SJCRH30 (cell line): ENCODE measurements around the gene MDGA2. TPM values are rescaled to one million over a fixed set of nuclear protein-coding genes. Genes with fewer than 3 reads are reported as not detected.
"Not testable (repeated sequence)": the region's sequence is repeated elsewhere in the genome, so short reads cannot be mapped to it uniquely, and the experiment has no call there.

ENCODE experiments used
- DNase-seq, 2 experiments: peaks; one replicate each; pipeline ENCODE4 v3.0.0-alpha.2; 2015 to 2020
- H3K27ac ChIP-seq: fragments of 250-450 bp; sonication (Bioruptor Pico); 2 replicates; pipeline ENCODE4 v1.5.1; 2020; ENCODE audit warnings: mild to moderate bottlenecking, moderate library complexity
- H3K27me3 ChIP-seq: fragments of 250-450 bp; sonication (Bioruptor Pico); 2 replicates; pipeline ENCODE4 v1.5.1; 2020; ENCODE audit warnings: mild to moderate bottlenecking, moderate library complexity
- H3K36me3 ChIP-seq: fragments of 250-450 bp; sonication (Bioruptor Pico); 2 replicates; pipeline ENCODE4 v1.5.1; 2020; ENCODE audit warnings: mild to moderate bottlenecking, moderate library complexity
- H3K4me1 ChIP-seq: fragments of 250-450 bp; sonication (Bioruptor Pico); 2 replicates; pipeline ENCODE4 v1.5.1; 2020; ENCODE audit warnings: mild to moderate bottlenecking, moderate library complexity
- H3K4me3 ChIP-seq: fragments of 250-450 bp; sonication (Bioruptor Pico); 2 replicates; pipeline ENCODE4 v1.5.1; 2020; ENCODE audit warnings: mild to moderate bottlenecking, moderate library complexity
- H3K9me3 ChIP-seq: fragments of 250-450 bp; sonication (Bioruptor Pico); replicated peaks from 2 replicates; pipeline ENCODE4 v1.5.1; 2020; ENCODE audit warnings: mild to moderate bottlenecking, moderate library complexity
- total RNA-seq: library from RNA; depleted of rRNA; stranded (reverse); fragments of >200 nt; shearing (Covaris generic); gene quantifications from 2 replicates; pipeline ENCODE4 v1.2.3, GENCODE V29; 2014

The MDGA2 gene
- total RNA-seq, 1 experiment from 2014 or later = 1.9 TPM

DNA sequence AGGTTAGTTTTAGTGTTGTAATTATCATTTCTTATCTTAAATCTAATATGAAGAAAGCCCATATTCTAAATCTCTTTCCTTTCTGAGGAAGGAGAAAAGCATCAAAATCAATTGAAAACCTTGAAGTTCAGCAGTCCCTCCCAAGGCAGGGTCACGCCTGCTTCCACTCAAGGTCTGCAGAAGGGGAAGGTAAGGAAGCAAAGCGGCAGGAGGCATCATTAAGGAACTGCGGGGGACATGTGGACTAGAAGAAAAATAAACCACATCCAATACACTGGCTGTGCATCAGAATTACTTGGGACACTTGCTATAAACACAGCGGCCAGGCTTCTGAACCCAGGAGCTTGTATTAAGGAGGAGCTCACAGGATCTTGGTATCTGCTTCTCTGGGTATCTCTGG lies 759.9 kb downstream of the MDGA2 start:
- H3K27me3 ChIP-seq, H3K4me3 ChIP-seq, DNase-seq, H3K36me3 ChIP-seq, H3K27ac ChIP-seq, H3K4me1 ChIP-seq, H3K9me3 ChIP-seq: not testable (repeated sequence)

- no peaks in the 10 kb centered on the region for H3K36me3 ChIP-seq
- H3K27ac ChIP-seq = no peak overlapping the region
- no peak for DNase-seq
- H3K4me1 ChIP-seq = no peaks in the 10 kb centered on the region
- no peak overlapping the region for H3K4me3 ChIP-seq
- H3K27me3 ChIP-seq = no peaks in the 10 kb centered on the region
- no peaks in the 10 kb centered on the region for H3K9me3 ChIP-seq
These were observed 772.6 kb downstream of the MDGA2 start for GRCh38 chr14:46902837-46903236.

- no peaks in the 10 kb centered on the region for H3K36me3 ChIP-seq
- no peaks in the 10 kb centered on the region for H3K9me3 ChIP-seq
- H3K27ac ChIP-seq = no peak overlapping the region
- no peak for DNase-seq
- no peak overlapping the region for H3K4me3 ChIP-seq
- H3K4me1 ChIP-seq = no peaks in the 10 kb centered on the region
- no peaks in the 10 kb centered on the region for H3K27me3 ChIP-seq
These were observed 780.9 kb downstream of the MDGA2 start for GRCh38 chr14:46894476-46894875.

DNA sequence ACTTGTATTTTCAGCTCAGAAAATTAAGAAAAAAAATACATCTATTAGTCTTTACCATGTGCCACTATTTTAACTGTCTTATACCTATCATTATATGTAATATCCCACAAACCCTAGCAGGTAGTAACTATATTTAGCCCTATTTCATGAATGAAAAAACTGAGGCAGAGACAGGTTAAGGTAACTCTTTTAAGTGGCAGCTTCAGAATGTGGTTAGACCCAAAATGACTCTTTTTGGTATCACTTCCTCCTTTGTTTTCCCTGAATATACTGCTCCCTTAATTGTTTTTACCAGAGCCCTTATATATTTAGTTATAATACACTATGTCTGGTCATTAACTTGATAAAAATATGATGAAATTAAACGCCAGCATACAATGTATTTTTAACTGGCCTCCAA lies 788.3 kb downstream of the MDGA2 start:
- Histone ChIP-seq H3K36me3 (no peaks in the 10 kb centered on the region), H3K4me3 (no peak overlapping the region), H3K9me3 (no peaks in the 10 kb centered on the region), H3K4me1 (no peaks in the 10 kb centered on the region), H3K27ac (no peak overlapping the region), H3K27me3 (no peaks in the 10 kb centered on the region)
- DNase-seq = no peak

DNA sequence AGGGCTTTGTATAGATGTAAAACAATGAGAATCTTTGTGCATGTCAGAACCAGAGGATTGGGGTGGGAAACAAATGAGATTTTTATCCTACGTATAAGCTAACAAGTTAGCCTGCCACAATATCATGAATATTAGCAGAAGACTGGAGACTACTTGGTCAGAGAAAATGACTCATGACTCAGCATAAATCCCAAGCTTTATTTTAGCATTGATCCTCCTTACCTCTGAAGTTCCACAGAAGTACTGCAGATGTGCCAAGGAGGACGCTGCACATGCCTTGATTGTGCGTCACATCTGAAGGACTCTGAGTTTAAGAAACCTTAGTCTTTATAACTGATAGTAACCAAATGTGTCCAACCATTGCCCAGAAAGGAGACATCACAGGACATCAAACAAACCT lies 789.8 kb downstream of the MDGA2 start:
- Histone ChIP-seq H3K27me3 (no peaks in the 10 kb centered on the region), H3K4me3 (no peak overlapping the region), H3K36me3 (no peaks in the 10 kb centered on the region), H3K9me3 (no peaks in the 10 kb centered on the region), H3K4me1 (no peaks in the 10 kb centered on the region), H3K27ac (no peak overlapping the region)
- DNase-seq = no peak

DNA sequence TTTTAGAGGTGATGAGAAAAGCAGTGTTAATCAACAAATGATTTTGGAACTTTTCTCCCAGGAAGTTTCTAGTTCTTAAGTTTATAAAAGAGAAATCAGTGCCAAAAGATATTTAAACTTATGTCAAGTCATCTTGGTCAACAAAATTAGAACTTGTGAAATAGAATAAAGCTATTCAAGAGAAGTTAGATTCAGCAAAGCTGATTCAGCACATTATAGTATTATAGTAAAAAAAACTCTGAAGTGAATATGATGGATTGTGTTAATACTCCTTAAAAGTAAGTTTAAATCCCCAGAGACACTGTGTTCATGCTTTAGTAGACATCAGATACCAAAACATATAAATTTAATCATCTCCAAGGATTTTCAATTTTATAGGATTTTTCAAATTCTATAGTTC lies 813.7 kb downstream of the MDGA2 start:
- Histone ChIP-seq H3K4me3 (no peak overlapping the region), H3K27me3 (no peaks in the 10 kb centered on the region), H3K9me3 (no peaks in the 10 kb centered on the region), H3K27ac (no peak overlapping the region), H3K36me3 (no peaks in the 10 kb centered on the region), H3K4me1 (no peaks in the 10 kb centered on the region)
- no peak for DNase-seq

DNA sequence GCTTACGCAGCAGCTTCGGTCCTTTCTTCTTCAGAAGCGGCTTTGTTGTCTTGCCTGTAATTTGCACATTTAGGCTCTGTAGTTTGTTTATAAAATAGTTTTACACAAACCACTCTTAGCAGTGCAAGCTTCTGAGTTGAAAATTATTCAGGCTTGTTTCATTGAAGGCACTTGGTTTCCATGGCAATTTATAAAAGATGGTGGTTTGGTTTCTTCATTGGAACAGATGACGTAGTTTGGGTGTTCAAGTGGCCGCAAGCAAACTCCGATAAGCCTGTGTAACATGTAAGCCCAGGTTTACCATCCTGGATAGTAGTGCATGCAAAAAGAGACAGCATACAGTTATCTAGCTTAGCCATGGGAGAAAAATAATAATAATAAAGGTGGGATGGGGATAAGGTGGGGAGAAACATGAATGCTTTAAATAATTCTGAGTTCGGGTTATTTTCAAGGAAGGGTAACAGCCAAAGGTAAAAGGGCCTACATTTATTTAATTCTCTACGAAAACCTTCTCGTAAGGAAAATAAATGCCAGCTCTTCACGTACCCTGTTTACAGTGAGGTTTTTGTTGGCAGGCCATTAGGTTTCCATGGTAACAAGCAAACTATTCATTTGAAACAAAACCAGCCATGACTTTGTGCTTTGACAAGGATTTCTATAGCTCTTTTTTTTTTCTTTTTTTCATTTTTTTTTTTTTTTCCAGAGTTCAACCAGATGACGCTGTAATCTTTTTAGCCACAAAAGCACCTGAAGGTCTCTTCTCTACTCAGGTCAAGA lies 834.3 kb downstream of the MDGA2 start:
- no peaks in the 10 kb centered on the region for H3K9me3 ChIP-seq
- no peak overlapping the region for H3K4me3 ChIP-seq
- no peak overlapping the region for H3K27ac ChIP-seq
- H3K36me3 ChIP-seq = no peaks in the 10 kb centered on the region
- H3K27me3 ChIP-seq = no peaks in the 10 kb centered on the region
- no peaks in the 10 kb centered on the region for H3K4me1 ChIP-seq
- no peak for DNase-seq

- Histone ChIP-seq H3K27me3 (no peaks in the 10 kb centered on the region), H3K4me3 (no peak overlapping the region), H3K4me1 (no peaks in the 10 kb centered on the region), H3K27ac (no peak overlapping the region), H3K36me3 (no peaks in the 10 kb centered on the region), H3K9me3 (no peaks in the 10 kb centered on the region)
- no peak for DNase-seq
These were observed 855.1 kb downstream of the MDGA2 start for GRCh38 chr14:46820291-46820690.

DNA sequence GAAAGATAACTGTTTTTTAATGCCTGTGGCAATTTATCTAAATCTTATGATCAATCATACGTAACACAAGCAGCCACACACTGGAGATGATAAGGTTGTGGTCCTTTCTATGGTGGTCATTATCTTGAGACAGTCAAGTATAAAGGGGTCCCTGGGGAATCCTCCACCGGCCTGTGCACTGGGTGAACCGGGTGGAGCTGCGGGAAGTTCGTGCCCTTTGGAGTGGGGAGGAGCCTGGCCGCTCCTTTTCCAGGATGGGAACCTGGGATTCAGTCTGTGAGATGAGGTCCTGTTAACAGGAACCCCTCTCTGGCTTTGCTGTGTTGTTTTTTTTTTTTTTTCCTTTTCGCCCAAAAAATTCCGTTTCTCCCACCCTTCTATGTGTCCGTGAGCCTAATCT lies 856.3 kb downstream of the MDGA2 start:
- Histone ChIP-seq H3K27me3 (no peaks in the 10 kb centered on the region), H3K27ac (no peak overlapping the region), H3K4me3 (no peak overlapping the region), H3K36me3 (no peaks in the 10 kb centered on the region), H3K9me3 (no peaks in the 10 kb centered on the region), H3K4me1 (no peaks in the 10 kb centered on the region)
- DNase-seq = no peak

- no peak for DNase-seq
- no peak overlapping the region for H3K4me3 ChIP-seq
These were observed 857.3 kb downstream of the MDGA2 start for GRCh38 chr14:46818147-46818546.

GRCh38 chr14:46793144-46793543 lies 882.3 kb downstream of the MDGA2 start:
- H3K27me3 ChIP-seq = no peaks in the 10 kb centered on the region
- no peaks in the 10 kb centered on the region for H3K4me1 ChIP-seq
- H3K27ac ChIP-seq = no peak overlapping the region
- DNase-seq = no peak
- no peaks in the 10 kb centered on the region for H3K36me3 ChIP-seq
- no peaks in the 10 kb centered on the region for H3K9me3 ChIP-seq
- H3K4me3 ChIP-seq = no peak overlapping the region

More at GRCh38 chr14:46818147-46818546, 857.3 kb downstream of the MDGA2 start:
- no peaks in the 10 kb centered on the region for H3K36me3 ChIP-seq
- H3K4me1 ChIP-seq = no peaks in the 10 kb centered on the region
- no peaks in the 10 kb centered on the region for H3K27me3 ChIP-seq
- no peaks in the 10 kb centered on the region for H3K9me3 ChIP-seq
- H3K27ac ChIP-seq = no peak overlapping the region
